GM12878 (cell line): ENCODE measurements around the gene SLC12A7. TPM values are rescaled to one million over a fixed set of nuclear protein-coding genes. Genes with fewer than 3 reads are reported as not detected.

Experiments
- ATAC-seq: fragments of 200-7000 bp; cut with Tn5 transposase; 3 replicates; pipeline ENCODE4 v1.9.1; 2020; ENCODE audit warnings: mild to moderate bottlenecking, moderate library complexity
- BruUV-seq: library from RNA; stranded (reverse); fragments of 400-500 nt; replicated peaks from 2 replicates; lab custom pipeline; 2021; lab: Mats Ljungman, UMichigan
- CTCF ChIA-PET: fragments of 300-600 bp; sonication (Branson Sonifier 250); formaldehyde crosslinking; extraction: SDS; loops from one replicate; lab custom pipeline; 2021; ENCODE audit warnings: inconsistent platforms; lab: Yijun Ruan, JAX
- POLR2A ChIA-PET: fragments of 350-600 bp; formaldehyde crosslinking; extraction: SDS; loops from one replicate; lab custom pipeline; 2021; ENCODE audit warnings: inconsistent platforms; lab: Charles Lee
- RAD21 ChIA-PET: fragments of 300-600 bp; sonication (Branson Sonifier 250); formaldehyde crosslinking; loops from one replicate; lab custom pipeline; 2023; ENCODE audit warnings: antibody characterized with exemption; ENCODE audit not compliant: unreplicated experiment; lab: Charles Lee
- SMC1A ChIA-PET: fragments of 300-600 bp; sonication (Branson Sonifier 250); formaldehyde crosslinking; loops from one replicate; lab custom pipeline; 2023; ENCODE audit not compliant: unreplicated experiment, uncharacterized antibody; lab: Charles Lee
- DNase-seq: peaks from one replicate; pipeline ENCODE4 v3.0.0-alpha.2; 2011; ENCODE audit warnings: low read depth, low spot score
- FAIRE-seq: peaks from 3 replicates; lab custom pipeline; 2011; peaks lifted over from hg19 to GRCh38; lab: Jason Lieb, UNC
- H2AFZ ChIP-seq: 2 replicates; pipeline ENCODE4 v1.6.0; 2011; ENCODE audit warnings: low read depth, low read length, control low read depth; ENCODE audit not compliant: control insufficient read depth
- H3K27ac ChIP-seq: 2 replicates; pipeline ENCODE4 v1.5.1; 2011; ENCODE audit warnings: control low read depth; ENCODE audit not compliant: control insufficient read depth, insufficient read depth
- H3K27me3 ChIP-seq, 2 experiments: replicated peaks in 1 of 2; 2 replicates each; pipeline versions ENCODE4 v1.6.0 to v1.6.1; 2011; ENCODE audit warnings: low read length in 1 of 2; ENCODE audit not compliant: control insufficient read depth in 2 of 2, insufficient read depth in 2 of 2
- H3K36me3 ChIP-seq, 2 experiments: 2 replicates each; pipeline ENCODE4 v1.5.1; 2011; ENCODE audit warnings: low read length in 1 of 2; ENCODE audit not compliant: control insufficient read depth in 2 of 2, insufficient read depth in 2 of 2
- H3K4me1 ChIP-seq: 2 replicates; pipeline ENCODE4 v1.6.1; 2011; ENCODE audit warnings: mild to moderate bottlenecking, low read length, moderate library complexity, mixed read lengths; ENCODE audit not compliant: control insufficient read depth, insufficient read depth
- H3K4me2 ChIP-seq: 2 replicates; pipeline ENCODE4 v1.6.0; 2011; ENCODE audit warnings: control low read depth; ENCODE audit not compliant: control insufficient read depth, insufficient read depth
- H3K4me3 ChIP-seq: fragments of 200-600 bp; sonication (generic); 2 replicates; pipeline ENCODE4 v1.5.1; 2016
- H3K79me2 ChIP-seq: 2 replicates; pipeline ENCODE4 v1.6.0; 2011; ENCODE audit warnings: low read length; ENCODE audit not compliant: control insufficient read depth, insufficient read depth
- H3K9ac ChIP-seq: 2 replicates; pipeline ENCODE4 v1.8.0; 2011; ENCODE audit warnings: low read length, control low read depth, mixed read lengths; ENCODE audit not compliant: control insufficient read depth, insufficient read depth
- H3K9me3 ChIP-seq: replicated peaks from 3 replicates; pipeline ENCODE4 v1.5.1; 2011; ENCODE audit warnings: mild to moderate bottlenecking, low read length; ENCODE audit not compliant: control insufficient read depth, insufficient read depth
- H4K20me1 ChIP-seq: 2 replicates; pipeline ENCODE4 v1.6.0; 2011; ENCODE audit not compliant: control insufficient read depth, insufficient read depth
- ASH2L ChIP-seq: fragments of 300-600, 200-600 bp; sonication (generic); IDR thresholded peaks from 2 replicates; pipeline ENCODE4 v1.6.1; 2017; ENCODE audit warnings: low read depth, mild to moderate bottlenecking, borderline replicate concordance
- DPF2 ChIP-seq: fragments of 450-650 bp; IDR thresholded peaks from 2 replicates; pipeline ENCODE4 v1.6.1; 2017; ENCODE audit warnings: mild to moderate bottlenecking
- EGR1 ChIP-seq, 2 experiments: IDR thresholded peaks; 1 replicate in 1 of 2; 2 replicates in 1 of 2; pipeline ENCODE4 v1.6.1; 2011 to 2012; ENCODE audit warnings: low read depth in 2 of 2, low read length in 2 of 2, borderline replicate concordance in 1 of 2, mild to moderate bottlenecking in 1 of 2, moderate library complexity in 1 of 2
- EP300 ChIP-seq, 2 experiments: fragments of 150-350 bp in 1 of 2; IDR thresholded peaks; 2 replicates each; pipeline ENCODE4 v1.6.1; 2011 to 2012; ENCODE audit warnings: low read depth in 2 of 2, low read length in 2 of 2, borderline replicate concordance in 1 of 2, improper control_type of control experiment in 1 of 2, inconsistent platforms in 1 of 2; ENCODE audit not compliant: control insufficient read depth in 1 of 2
- ETV6 ChIP-seq, 2 experiments: fragments of 450-650 bp in 1 of 2; IDR thresholded peaks in 1 of 2; conservative IDR thresholded peaks in 1 of 2; 2 replicates each; pipeline ENCODE4 v1.6.1; 2014; ENCODE audit warnings: antibody characterized with exemption in 1 of 2, borderline replicate concordance in 1 of 2, low read depth in 1 of 2, mild to moderate bottlenecking in 1 of 2, moderate library complexity in 1 of 2
- HDAC6 ChIP-seq: fragments of 200-600 bp; sonication (generic); IDR thresholded peaks from one replicate; pipeline ENCODE4 v1.8.0; 2017; ENCODE audit warnings: antibody characterized with exemption; ENCODE audit not compliant: unreplicated experiment
- RELA ChIP-seq: fragments of 450-650 bp; IDR thresholded peaks from 2 replicates; pipeline ENCODE4 v1.8.0; 2014; ENCODE audit warnings: borderline replicate concordance; ENCODE audit not compliant: partially characterized antibody
- SMC3 ChIP-seq: IDR thresholded peaks from 2 replicates; pipeline ENCODE4 v1.6.1; 2011; ENCODE audit warnings: low read length, improper control_type of control experiment, borderline replicate concordance
- TCF12 ChIP-seq: IDR thresholded peaks from 2 replicates; pipeline ENCODE4 v1.6.1; 2011; ENCODE audit warnings: low read depth, mild to moderate bottlenecking, low read length
- WGBS: methylation state at CpG from one replicate; pipeline ENCODE4 v1.1.6; 2016; ENCODE audit warnings: low lambda C conversion rate; ENCODE audit not compliant: insufficient replicate concordance, insufficient coverage; ENCODE audit errors: missing lambda C conversion rate; 5-methylcytosine and 5-hydroxymethylcytosine counted together
- in situ Hi-C: fragments of 300-500 bp; cut with MboI; formaldehyde crosslinking; loops from 9 replicates; pipeline ENCODE4 v1.14.3; 2018; ENCODE audit warnings: mixed read lengths
- intact Hi-C: fragments of 100-400 bp; cut with micrococcal nuclease; formaldehyde crosslinking; loops from one replicate; pipeline ENCODE4 v1.14.2; 2022; ENCODE audit not compliant: unreplicated experiment
- polyA plus RNA-seq, 11 experiments: library from polyadenylated mRNA; depleted of rRNA in 4 of 11; unstranded in 6 of 11; stranded (reverse) in 5 of 11; fragments of >200 nt; fragmentation: Nextera tagmentation in 4 of 11; fragmentation: Illumina TruSeq in 1 of 11; extraction: Ambion mirVana in 4 of 11; extraction: Trizol in 1 of 11; gene quantifications; 1 replicate in 1 of 11; 2 replicates in 10 of 11; pipeline versions ENCODE4 v1.2.1 to v1.2.3, GENCODE V29; 2011 to 2016; ENCODE audit warnings: inconsistent platforms in 2 of 11, missing spikeins in 2 of 11, low read depth in 1 of 11
- total RNA-seq, 4 experiments: library from RNA; depleted of rRNA in 3 of 4; stranded (reverse); fragments of >200 nt in 3 of 4; fragmentation: Illumina TruSeq in 1 of 4; extraction: Trizol in 1 of 4; gene quantifications; 2 replicates each; pipeline versions ENCODE4 v1.2.1 to v1.2.3, GENCODE V29; 2013 to 2021
- TF ChIP-seq, protein P1 (sequence below): fragments of 450-650 bp; IDR thresholded peaks from 2 replicates; pipeline ENCODE4 v1.6.1; 2017; ENCODE audit warnings: mild to moderate bottlenecking

SLC12A7 gene
- total and polyA plus RNA-seq, 10 of the 15 experiments (the other 5 are each of a cell fraction or from before 2014, with no cell fraction given), result 0.10 to 10.0 (median 2.9) TPM

DNA sequence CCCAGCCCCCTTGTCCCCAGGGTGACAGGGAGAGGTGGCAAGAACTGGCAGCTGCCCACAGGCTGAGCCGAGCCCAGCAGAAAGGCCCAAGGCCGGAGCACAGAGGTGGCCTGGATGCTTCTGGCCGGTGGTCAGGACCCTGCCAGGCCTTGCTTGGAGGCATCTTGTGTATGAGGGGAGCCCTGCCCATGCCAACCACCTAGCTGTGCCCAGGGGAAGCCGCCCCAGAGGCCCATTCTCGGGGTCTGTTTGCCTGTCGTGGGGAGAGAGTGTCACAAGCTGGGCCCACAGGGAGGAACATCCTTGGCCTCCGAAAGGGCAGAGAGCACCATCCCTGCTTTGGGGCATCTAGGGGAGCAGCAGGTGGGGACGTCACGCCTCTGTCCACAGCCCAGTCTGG lies 93.3 kb downstream of the SLC12A7 start:
- BruUV-seq, result no TSS peak

DNA sequence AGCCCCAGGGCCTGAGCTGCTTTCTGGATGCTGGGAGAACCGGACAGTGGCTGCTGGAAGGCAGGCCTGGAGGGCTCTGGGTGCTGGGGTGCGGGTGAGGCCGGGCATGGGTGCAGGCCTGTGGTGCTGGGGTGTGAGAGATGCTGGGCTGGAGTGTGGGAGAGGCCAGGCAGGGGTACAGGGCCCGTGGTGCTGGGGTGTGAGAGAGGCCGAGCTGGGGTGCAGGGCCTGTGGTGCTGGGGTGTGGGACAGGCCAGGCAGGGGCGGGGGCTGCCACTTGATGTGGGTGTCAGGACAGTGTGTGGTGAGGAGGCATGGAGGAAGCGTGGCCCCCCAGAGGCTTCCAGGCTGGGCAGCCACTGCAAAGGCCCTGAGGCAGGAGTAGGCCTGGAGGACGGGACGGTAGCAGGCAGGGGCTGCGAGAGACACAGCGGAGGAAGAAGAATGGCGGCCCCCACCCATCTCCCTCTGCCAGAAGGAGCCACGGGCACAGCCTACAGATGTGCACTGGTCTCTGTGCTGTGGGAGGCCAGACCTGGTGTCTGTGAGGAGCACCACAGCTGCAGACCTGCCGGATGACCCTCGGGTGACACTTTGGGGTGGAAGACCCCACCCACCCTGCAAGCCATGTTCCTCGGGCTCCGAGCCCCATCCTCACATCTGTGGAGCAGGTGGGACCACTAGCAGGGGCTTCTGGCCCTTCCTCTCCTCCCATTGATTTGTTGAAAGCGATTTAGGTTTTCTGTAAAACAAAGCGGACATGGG lies 94.0 kb downstream of the SLC12A7 start:
- no peaks in the 10 kb centered on the region for H3K4me1 ChIP-seq
- 25% methylated on average over 19 of the region's 19 CpGs for WGBS
- no peaks in the 10 kb centered on the region for H3K79me2 ChIP-seq
- no peak overlapping the region for H3K27ac ChIP-seq
- no peak overlapping the region for H3K9ac ChIP-seq
- no peak overlapping the region for H3K4me3 ChIP-seq
- in situ Hi-C loops, result no loop called here
- H3K36me3 ChIP-seq, result no peaks in the 10 kb centered on the region
- no peaks in the 10 kb centered on the region; a peak in 3 of 4 replicates for H3K27me3 ChIP-seq
- TF ChIP-seq EGR1 (IDR thresholded peaks at IDR 0.05; ENCODE audit: borderline replicate concordance in 1 of 2, low read depth in 2 of 2, low read length in 2 of 2) (no peak), RELA (no peak), ETV6 (conservative IDR thresholded peaks at IDR 0.05 in 1 of 2, IDR thresholded peaks at IDR 0.05 in 1 of 2; ENCODE audit: borderline replicate concordance in 1 of 2, low read depth in 1 of 2) (no peak), DPF2 (no peak), HDAC6 (no peak), EP300 (IDR thresholded peaks at IDR 0.05; ENCODE audit: borderline replicate concordance in 1 of 2, control insufficient read depth in 1 of 2, low read depth in 2 of 2, low read length in 2 of 2) (no peak)
- TF ChIP-seq, protein P1, sequence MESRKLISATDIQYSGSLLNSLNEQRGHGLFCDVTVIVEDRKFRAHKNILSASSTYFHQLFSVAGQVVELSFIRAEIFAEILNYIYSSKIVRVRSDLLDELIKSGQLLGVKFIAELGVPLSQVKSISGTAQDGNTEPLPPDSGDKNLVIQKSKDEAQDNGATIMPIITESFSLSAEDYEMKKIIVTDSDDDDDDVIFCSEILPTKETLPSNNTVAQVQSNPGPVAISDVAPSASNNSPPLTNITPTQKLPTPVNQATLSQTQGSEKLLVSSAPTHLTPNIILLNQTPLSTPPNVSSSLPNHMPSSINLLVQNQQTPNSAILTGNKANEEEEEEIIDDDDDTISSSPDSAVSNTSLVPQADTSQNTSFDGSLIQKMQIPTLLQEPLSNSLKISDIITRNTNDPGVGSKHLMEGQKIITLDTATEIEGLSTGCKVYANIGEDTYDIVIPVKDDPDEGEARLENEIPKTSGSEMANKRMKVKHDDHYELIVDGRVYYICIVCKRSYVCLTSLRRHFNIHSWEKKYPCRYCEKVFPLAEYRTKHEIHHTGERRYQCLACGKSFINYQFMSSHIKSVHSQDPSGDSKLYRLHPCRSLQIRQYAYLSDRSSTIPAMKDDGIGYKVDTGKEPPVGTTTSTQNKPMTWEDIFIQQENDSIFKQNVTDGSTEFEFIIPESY, result no peak
- H4K20me1 ChIP-seq, result no peaks in the 10 kb centered on the region
- H3K9me3 ChIP-seq, result no peaks in the 10 kb centered on the region
- ChIA-PET CTCF (no interaction called here), POLR2A (no interaction called here), RAD21 (no interaction called here), SMC1A (no interaction called here)
- H3K4me2 ChIP-seq, result no peak overlapping the region
- FAIRE-seq, result no peak
- BruUV-seq, result no TSS peak
- ATAC-seq, result peak; percentile 18; the same call in 1 of the 3 replicates
- no peak overlapping the region for H2AFZ ChIP-seq
- DNase-seq, result no peak
- intact Hi-C loops, result loop anchor here (10.0 kb wide), 1 partner anchor 127 kb away; no protein-coding TSS in a partner anchor

More for the DNA sequence above, 93.3 kb downstream of the SLC12A7 start:
- no peak overlapping the region for H3K27ac ChIP-seq
- no peak for DNase-seq
- H3K4me1 ChIP-seq, result no peaks in the 10 kb centered on the region
- ATAC-seq, result no peak
- no peaks in the 10 kb centered on the region; a peak in 2 of 4 replicates for H3K27me3 ChIP-seq
- TF ChIP-seq TCF12 (no peak), SMC3 (no peak), ASH2L (no peak)
- TF ChIP-seq, all 136 proteins: peak for 0
- ChIA-PET POLR2A (no interaction called here), SMC1A (no interaction called here), CTCF (no interaction called here), RAD21 (interaction anchor here (1.5 kb wide), 1 partner anchor 95 kb away, joined by 3 read pairs; no protein-coding TSS in a partner anchor)
- intact Hi-C loops, result loop anchor here (10.0 kb wide), 1 partner anchor 126 kb away; no protein-coding TSS in a partner anchor
- no peak for FAIRE-seq
- 20% methylated on average over 9 of the region's 9 CpGs for WGBS
- in situ Hi-C loops, result no loop called here
- Histone ChIP-seq H3K79me2 (no peaks in the 10 kb centered on the region), H3K9ac (no peak overlapping the region), H2AFZ (no peak overlapping the region), H3K9me3 (no peaks in the 10 kb centered on the region), H3K4me2 (no peak overlapping the region), H3K36me3 (no peaks in the 10 kb centered on the region), H3K4me3 (no peak overlapping the region), H4K20me1 (no peaks in the 10 kb centered on the region)
